ENCODE data around the gene TBC1D9B. TPM values are rescaled to one million over a fixed set of nuclear protein-coding genes. Genes with fewer than 3 reads are reported as not detected.

Gene TBC1D9B
- polyA plus RNA-seq, 4 donors: 32.4 to 80.6 (median 54.7) TPM

DNA sequence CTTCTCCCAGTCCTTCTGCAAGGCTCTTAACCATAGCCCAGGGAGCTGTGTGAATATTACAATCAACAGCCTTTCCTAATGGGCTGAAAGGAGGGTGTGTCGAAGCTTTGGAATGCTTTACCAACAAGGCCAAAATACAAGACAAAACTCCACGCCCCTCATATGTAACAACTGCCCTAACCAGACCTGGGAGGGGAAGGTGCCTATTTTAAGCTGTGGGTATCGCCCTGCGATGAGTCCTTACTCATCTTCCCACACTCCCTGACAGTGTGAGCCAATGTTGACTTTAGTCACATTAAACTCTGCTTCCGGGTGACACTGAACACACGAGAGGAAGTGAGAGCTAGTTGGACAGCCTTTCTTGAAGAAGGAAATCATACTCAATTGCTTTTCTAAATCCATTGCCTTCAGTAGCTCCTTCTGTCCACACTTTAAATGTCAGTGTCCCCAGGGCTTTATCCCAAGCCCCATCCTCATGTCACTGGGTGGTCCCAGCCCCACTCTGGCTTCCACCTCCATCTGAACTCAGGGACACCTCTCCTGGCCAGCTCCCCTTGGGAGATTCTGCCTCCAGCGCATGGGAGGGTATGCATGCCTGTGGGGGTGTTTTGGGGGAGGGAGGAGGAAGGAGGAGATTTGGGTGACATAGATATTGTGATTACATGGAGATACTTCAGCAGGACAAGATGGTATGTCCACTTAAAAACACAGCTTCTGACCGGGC is 6.5 kb upstream of the TBC1D9B start:
- DNase-seq (peak; percentile 41 to 61), FAIRE-seq (no peak)
- Histone ChIP-seq H3K36me3 (ENCODE audit: control insufficient read depth in 3 of 3, insufficient read depth in 2 of 3, low read depth in 1 of 3, low read length in 3 of 3) (no peaks in the 10 kb centered on the region), H3K4me3 (ENCODE audit: low read depth in 1 of 3, low read length in 3 of 3) (no peak overlapping the region), H3K27me3 (ENCODE audit: control insufficient read depth in 3 of 3, insufficient read depth in 3 of 3, low read length in 3 of 3) (no peaks in the 10 kb centered on the region), H3K4me1 (ENCODE audit: control insufficient read depth in 3 of 3, insufficient read depth in 2 of 3, low read depth in 1 of 3, low read length in 2 of 3) (no peaks in the 10 kb centered on the region), H3K27ac (ENCODE audit: low read depth in 1 of 3, low read length in 2 of 3) (no peak overlapping the region), H3K9me3 (ENCODE audit: control insufficient read depth in 2 of 2, insufficient read depth in 1 of 2, low read depth in 1 of 2, low read length in 1 of 2) (no peaks in the 10 kb centered on the region)
- 41 to 56% (median 46%) methylated on average over 8 of the region's 8 CpGs for WGBS, 3 donors

DNA sequence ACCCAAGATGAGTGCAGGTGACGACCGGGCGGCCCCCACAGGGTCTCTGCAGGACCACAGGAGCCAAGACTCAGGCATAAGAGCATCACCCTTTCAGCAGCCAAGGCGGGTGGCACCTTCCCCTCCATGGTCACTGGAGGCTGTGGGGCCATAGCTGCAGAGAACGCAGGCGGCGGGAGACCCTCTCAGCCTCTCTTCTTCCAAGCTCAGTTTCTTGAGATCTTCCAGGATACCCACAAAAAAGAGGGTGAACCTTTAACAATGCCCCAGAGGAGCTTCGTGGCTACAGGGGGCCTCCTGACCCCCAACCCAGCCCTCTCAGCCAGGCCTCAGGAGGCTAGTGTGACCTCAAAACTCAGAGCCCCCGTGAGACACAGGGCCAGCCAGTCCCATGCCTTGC is 5.8 kb upstream of the TBC1D9B start:
- H3K36me3 ChIP-seq (ENCODE audit: control insufficient read depth in 3 of 3, insufficient read depth in 2 of 3, low read depth in 1 of 3, low read length in 3 of 3): no peaks in the 10 kb centered on the region
- no peak for DNase-seq
- H3K9me3 ChIP-seq (ENCODE audit: control insufficient read depth in 2 of 2, insufficient read depth in 1 of 2, low read depth in 1 of 2, low read length in 1 of 2): no peaks in the 10 kb centered on the region
- no peak for FAIRE-seq
- no peaks in the 10 kb centered on the region for H3K4me1 ChIP-seq (ENCODE audit: control insufficient read depth in 3 of 3, insufficient read depth in 2 of 3, low read depth in 1 of 3, low read length in 2 of 3)
- H3K27ac ChIP-seq (ENCODE audit: low read depth in 1 of 3, low read length in 2 of 3): no peak overlapping the region
- no peak overlapping the region for H3K4me3 ChIP-seq (ENCODE audit: low read depth in 1 of 3, low read length in 3 of 3)
- H3K27me3 ChIP-seq (ENCODE audit: control insufficient read depth in 3 of 3, insufficient read depth in 3 of 3, low read length in 3 of 3): no peaks in the 10 kb centered on the region
- WGBS, 3 donors: 88 to 92% (median 91%) methylated on average over 9 of the region's 9 CpGs

DNA sequence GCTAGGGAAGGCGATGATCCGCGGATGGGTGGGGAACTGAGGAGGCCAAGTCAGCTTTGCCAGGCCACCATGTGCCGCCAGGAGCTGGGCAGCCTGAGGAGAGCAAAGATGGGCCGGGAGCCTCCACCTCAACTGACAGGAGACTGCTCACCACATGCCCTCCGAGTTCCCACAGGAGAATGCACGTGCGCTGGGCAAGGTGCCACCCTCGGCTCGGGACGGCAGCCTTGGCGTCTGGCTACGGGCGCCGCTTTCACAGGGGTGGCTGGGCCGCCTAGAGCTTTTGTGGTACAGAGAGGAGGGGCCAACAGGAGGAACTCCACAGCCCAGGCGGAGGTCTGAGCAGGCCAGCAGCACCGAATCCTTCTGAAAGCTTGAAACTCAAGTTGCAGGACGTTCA is 5.3 kb upstream of the TBC1D9B start:
- H3K4me3 ChIP-seq (ENCODE audit: low read depth in 1 of 3, low read length in 3 of 3): no peak overlapping the region
- FAIRE-seq: no peak

DNA sequence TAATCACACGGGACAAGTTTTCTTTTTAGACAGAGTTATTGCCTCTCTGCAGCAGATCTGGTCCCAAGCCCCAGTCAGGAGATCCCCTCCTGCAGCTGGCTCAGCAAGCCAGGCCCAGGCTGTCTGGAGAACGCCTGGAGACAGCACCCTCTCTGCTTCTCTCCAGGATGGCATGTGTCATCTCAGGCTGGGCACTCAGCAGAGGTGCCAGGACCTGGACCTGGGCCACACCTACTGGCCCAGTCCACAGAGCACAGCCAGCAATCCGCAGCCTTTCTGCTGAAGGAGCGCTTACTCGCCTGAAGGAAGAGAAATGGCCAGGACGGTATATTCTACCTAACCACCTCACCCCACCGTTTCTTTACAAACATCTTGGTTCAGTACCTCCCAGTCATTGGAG is 4.7 kb upstream of the TBC1D9B start:
- WGBS, 3 donors: 83 to 89% (median 84%) methylated on average over 7 of the region's 7 CpGs
- no peak overlapping the region for H3K27ac ChIP-seq (ENCODE audit: low read depth in 1 of 3, low read length in 2 of 3)
- H3K27me3 ChIP-seq (ENCODE audit: control insufficient read depth in 3 of 3, insufficient read depth in 3 of 3, low read length in 3 of 3): no peaks in the 10 kb centered on the region
- no peak for FAIRE-seq
- H3K4me3 ChIP-seq (ENCODE audit: low read depth in 1 of 3, low read length in 3 of 3): no peak overlapping the region
- no peak for DNase-seq
- H3K36me3 ChIP-seq (ENCODE audit: control insufficient read depth in 3 of 3, insufficient read depth in 2 of 3, low read depth in 1 of 3, low read length in 3 of 3): no peaks in the 10 kb centered on the region
- no peaks in the 10 kb centered on the region for H3K4me1 ChIP-seq (ENCODE audit: control insufficient read depth in 3 of 3, insufficient read depth in 2 of 3, low read depth in 1 of 3, low read length in 2 of 3)
- H3K9me3 ChIP-seq (ENCODE audit: control insufficient read depth in 2 of 2, insufficient read depth in 1 of 2, low read depth in 1 of 2, low read length in 1 of 2): no peaks in the 10 kb centered on the region

More for the DNA sequence above, 5.3 kb upstream of the TBC1D9B start:
- Histone ChIP-seq H3K36me3 (ENCODE audit: control insufficient read depth in 3 of 3, insufficient read depth in 2 of 3, low read depth in 1 of 3, low read length in 3 of 3) (no peaks in the 10 kb centered on the region), H3K4me1 (ENCODE audit: control insufficient read depth in 3 of 3, insufficient read depth in 2 of 3, low read depth in 1 of 3, low read length in 2 of 3) (no peaks in the 10 kb centered on the region), H3K27ac (ENCODE audit: low read depth in 1 of 3, low read length in 2 of 3) (no peak overlapping the region), H3K9me3 (ENCODE audit: control insufficient read depth in 2 of 2, insufficient read depth in 1 of 2, low read depth in 1 of 2, low read length in 1 of 2) (no peaks in the 10 kb centered on the region), H3K27me3 (ENCODE audit: control insufficient read depth in 3 of 3, insufficient read depth in 3 of 3, low read length in 3 of 3) (no peaks in the 10 kb centered on the region)
- no peak for DNase-seq
- WGBS, 3 donors: 88 to 93% (median 91%) methylated on average over 17 to 19 of the region's 19 CpGs

DNA sequence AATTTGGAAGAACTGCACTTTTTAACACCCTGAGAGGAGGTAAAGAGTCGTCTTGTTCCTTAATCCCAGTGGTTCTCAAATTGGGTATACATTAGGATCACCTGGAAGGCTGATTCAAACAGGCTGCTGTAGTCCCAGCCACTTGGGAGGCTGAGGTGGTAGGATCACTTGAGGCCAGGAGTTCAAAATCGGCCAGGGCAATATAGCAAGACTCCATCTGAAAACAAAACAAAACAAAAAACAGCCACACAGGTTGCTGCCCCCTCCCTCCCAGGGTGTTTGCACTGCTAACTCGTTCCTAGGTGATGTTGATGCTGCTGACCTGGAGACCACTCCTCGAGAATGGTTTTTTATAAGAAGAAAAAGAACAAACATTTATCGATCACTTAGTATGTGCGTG is 1.5 kb upstream of the TBC1D9B start:
- Histone ChIP-seq H3K4me1 (ENCODE audit: control insufficient read depth in 3 of 3, insufficient read depth in 2 of 3, low read depth in 1 of 3, low read length in 2 of 3) (peaks cover 0 to 8% (median 0%) of the 10 kb centered on the region in 3 donors), H3K4me3 (ENCODE audit: low read depth in 1 of 3, low read length in 3 of 3) (no peak overlapping the region), H3K27me3 (ENCODE audit: control insufficient read depth in 3 of 3, insufficient read depth in 3 of 3, low read length in 3 of 3) (no peaks in the 10 kb centered on the region), H3K9me3 (ENCODE audit: control insufficient read depth in 2 of 2, insufficient read depth in 1 of 2, low read depth in 1 of 2, low read length in 1 of 2) (no peaks in the 10 kb centered on the region), H3K36me3 (ENCODE audit: control insufficient read depth in 3 of 3, insufficient read depth in 2 of 3, low read depth in 1 of 3, low read length in 3 of 3) (peaks cover 0 to 14% (median 4%) of the 10 kb centered on the region in 3 donors), H3K27ac (ENCODE audit: low read depth in 1 of 3, low read length in 2 of 3) (no peak overlapping the region)
- WGBS, 3 donors: 92 to 94% (median 93%) methylated on average over 6 of the region's 6 CpGs
- DNase-seq (no peak), FAIRE-seq (no peak)

DNA sequence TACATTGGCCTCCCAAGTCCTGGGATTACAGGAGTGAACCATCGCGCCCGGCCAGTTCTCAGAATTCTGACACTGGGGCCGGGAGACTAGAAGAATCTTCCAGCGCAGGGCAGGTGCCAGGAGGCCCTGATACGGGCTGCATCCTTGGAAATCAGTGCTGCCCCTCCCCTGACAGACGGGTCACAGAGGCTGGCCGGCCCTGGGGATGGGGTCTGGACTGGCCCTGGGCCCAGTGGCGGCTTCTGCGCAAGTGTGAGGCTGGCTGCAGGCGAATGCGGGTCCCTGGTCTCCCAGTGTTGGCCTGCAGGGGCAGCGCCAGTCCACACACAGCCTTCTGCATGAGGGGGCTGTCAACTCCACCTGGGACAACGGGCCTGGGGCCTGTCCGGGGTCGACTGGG is 831 bp upstream of the TBC1D9B start:
- H3K4me1 ChIP-seq (ENCODE audit: control insufficient read depth in 3 of 3, insufficient read depth in 2 of 3, low read depth in 1 of 3, low read length in 2 of 3): peaks cover 0 to 8% (median 0%) of the 10 kb centered on the region in 3 donors
- DNase-seq: no peak
- no peaks in the 10 kb centered on the region for H3K9me3 ChIP-seq (ENCODE audit: control insufficient read depth in 2 of 2, insufficient read depth in 1 of 2, low read depth in 1 of 2, low read length in 1 of 2)
- no peak for FAIRE-seq
- H3K4me3 ChIP-seq (ENCODE audit: low read depth in 1 of 3, low read length in 3 of 3): no peak overlapping the region
- H3K27me3 ChIP-seq (ENCODE audit: control insufficient read depth in 3 of 3, insufficient read depth in 3 of 3, low read length in 3 of 3): no peaks in the 10 kb centered on the region
- peaks cover 0 to 19% (median 4%) of the 10 kb centered on the region in 3 donors for H3K36me3 ChIP-seq (ENCODE audit: control insufficient read depth in 3 of 3, insufficient read depth in 2 of 3, low read depth in 1 of 3, low read length in 3 of 3)
- peak overlapping the region in 1 of 3 donors; percentile 12 for H3K27ac ChIP-seq (ENCODE audit: low read depth in 1 of 3, low read length in 2 of 3)
- WGBS, 3 donors: 87 to 95% (median 92%) methylated on average over 16 of the region's 16 CpGs

DNA sequence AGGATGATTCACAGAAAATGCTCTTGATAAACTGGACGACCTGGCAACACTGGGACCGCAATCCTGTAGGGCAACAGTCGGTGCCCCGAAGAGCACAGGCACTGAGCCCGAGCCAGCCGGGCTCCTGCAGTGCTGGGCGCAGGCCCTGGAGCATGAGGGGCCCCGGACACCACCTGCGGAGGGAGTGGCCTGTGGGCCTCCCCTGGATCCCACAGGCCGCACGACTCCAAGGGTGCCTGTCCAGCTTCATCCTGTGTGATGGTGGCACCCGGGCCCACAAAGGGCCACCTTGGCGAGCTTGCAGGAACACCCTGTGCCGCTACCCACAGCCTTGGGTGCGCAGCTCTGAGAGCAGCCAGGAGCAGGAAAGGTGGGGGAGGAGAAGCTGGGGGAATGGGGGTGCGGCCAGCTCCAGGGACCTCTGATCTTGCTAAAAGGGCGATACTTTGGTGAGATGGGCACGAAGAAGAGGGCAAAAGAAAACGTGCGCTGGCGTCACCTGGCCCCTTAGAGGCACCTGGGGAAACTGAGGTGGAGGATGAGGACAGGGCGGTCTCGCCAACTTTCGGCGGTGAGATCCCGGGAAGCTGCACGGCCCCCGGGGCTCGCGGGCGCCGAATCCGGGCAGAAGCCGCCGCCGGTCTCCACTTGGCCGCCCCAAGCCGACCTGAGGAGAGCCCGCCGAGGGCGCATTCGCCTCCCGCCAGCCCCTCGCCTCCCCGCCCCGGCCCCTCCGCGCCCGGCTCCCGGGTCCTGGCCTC is 722 bp downstream of the TBC1D9B start:
- Histone ChIP-seq H3K9me3 (ENCODE audit: control insufficient read depth in 2 of 2, insufficient read depth in 1 of 2, low read depth in 1 of 2, low read length in 1 of 2) (no peaks in the 10 kb centered on the region), H3K36me3 (ENCODE audit: control insufficient read depth in 3 of 3, insufficient read depth in 2 of 3, low read depth in 1 of 3, low read length in 3 of 3) (peaks cover 0 to 35% (median 4%) of the 10 kb centered on the region in 3 donors), H3K27me3 (ENCODE audit: control insufficient read depth in 3 of 3, insufficient read depth in 3 of 3, low read length in 3 of 3) (no peaks in the 10 kb centered on the region), H3K4me1 (ENCODE audit: control insufficient read depth in 3 of 3, insufficient read depth in 2 of 3, low read depth in 1 of 3, low read length in 2 of 3) (peaks cover 0 to 8% (median 0%) of the 10 kb centered on the region in 3 donors), H3K4me3 (ENCODE audit: low read depth in 1 of 3, low read length in 3 of 3) (peak overlapping the region; percentile 64 to 92 (median 88)), H3K27ac (ENCODE audit: low read depth in 1 of 3, low read length in 2 of 3) (peak overlapping the region in 2 of 3 donors; percentile 40 to 49)
- no peak for FAIRE-seq
- WGBS, 3 donors: 5 to 13% (median 11%) methylated on average over 40 to 50 of the region's 50 CpGs
- peak; percentile 57 to 75 for DNase-seq

DNA sequence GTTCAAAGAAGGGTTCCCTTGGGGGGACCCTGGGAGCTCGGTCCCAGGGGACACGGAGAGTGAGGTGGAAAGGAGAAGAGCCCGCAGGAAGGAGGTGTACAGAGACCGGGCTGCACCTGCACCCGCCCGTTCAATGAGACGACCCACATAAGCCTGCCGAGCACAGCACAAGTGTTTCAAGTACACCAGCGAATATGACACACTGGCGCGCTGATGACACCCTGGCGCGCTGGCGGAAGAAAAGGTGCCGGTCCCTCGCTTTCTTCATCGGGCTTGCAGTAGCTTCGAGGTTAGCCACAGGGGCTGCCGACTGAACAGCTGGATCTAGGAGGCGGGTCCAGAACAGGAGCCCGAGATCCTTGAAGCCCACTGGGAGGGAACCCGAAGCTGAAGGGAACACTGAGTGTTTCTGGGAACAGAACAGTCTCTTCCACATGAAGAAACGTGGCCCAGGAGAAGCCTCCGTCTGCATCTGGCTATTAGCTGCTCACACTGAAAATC is 1.4 kb downstream of the TBC1D9B start:
- H3K27ac ChIP-seq (ENCODE audit: low read depth in 1 of 3, low read length in 2 of 3): no peak overlapping the region

More for the DNA sequence above, 1.4 kb downstream of the TBC1D9B start:
- no peaks in the 10 kb centered on the region for H3K9me3 ChIP-seq (ENCODE audit: control insufficient read depth in 2 of 2, insufficient read depth in 1 of 2, low read depth in 1 of 2, low read length in 1 of 2)
- FAIRE-seq (no peak), DNase-seq (no peak)
- H3K27me3 ChIP-seq (ENCODE audit: control insufficient read depth in 3 of 3, insufficient read depth in 3 of 3, low read length in 3 of 3): no peaks in the 10 kb centered on the region
- WGBS, 3 donors: 82 to 85% (median 82%) methylated on average over 24 of the region's 24 CpGs
- peaks cover 0 to 8% (median 0%) of the 10 kb centered on the region in 3 donors for H3K4me1 ChIP-seq (ENCODE audit: control insufficient read depth in 3 of 3, insufficient read depth in 2 of 3, low read depth in 1 of 3, low read length in 2 of 3)
- H3K4me3 ChIP-seq (ENCODE audit: low read depth in 1 of 3, low read length in 3 of 3): peak overlapping the region in 2 of 3 donors; percentile 64 to 92
- H3K36me3 ChIP-seq (ENCODE audit: control insufficient read depth in 3 of 3, insufficient read depth in 2 of 3, low read depth in 1 of 3, low read length in 3 of 3): peaks cover 0 to 38% (median 4%) of the 10 kb centered on the region in 3 donors
